Keratinocyte (primary cell): ENCODE results near the gene PEAR1. TPM values are rescaled to one million over a fixed set of nuclear protein-coding genes. Genes with fewer than 3 reads are reported as not detected.

Source experiments
- DNase-seq: peaks from one replicate; pipeline ENCODE4 v3.0.0-alpha.2; 2011; ENCODE audit warnings: low read depth, missing footprints, low spot score
- FAIRE-seq: peaks from 2 replicates; lab custom pipeline; 2011; peaks lifted over from hg19 to GRCh38; lab: Jason Lieb, UNC
- H2AFZ ChIP-seq: 2 replicates; pipeline ENCODE4 v1.6.0; 2012; ENCODE audit warnings: low read length, control low read depth, inconsistent platforms; ENCODE audit not compliant: control insufficient read depth
- H3K27ac ChIP-seq: 2 replicates; pipeline ENCODE4 v1.5.1; 2011; ENCODE audit warnings: low read length; ENCODE audit not compliant: control insufficient read depth, insufficient read depth
- H3K27me3 ChIP-seq: 3 replicates; pipeline ENCODE4 v1.6.0; 2011; ENCODE audit warnings: low read length; ENCODE audit not compliant: control insufficient read depth, insufficient read depth; ENCODE audit errors: extremely low read depth
- H3K36me3 ChIP-seq, 2 experiments: 2 replicates in 1 of 2; 3 replicates in 1 of 2; pipeline ENCODE4 v1.5.1; 2011; ENCODE audit warnings: low read length in 2 of 2, mild to moderate bottlenecking in 1 of 2; ENCODE audit not compliant: control insufficient read depth in 2 of 2, insufficient read depth in 2 of 2; ENCODE audit errors: extremely low read depth in 1 of 2
- H3K4me1 ChIP-seq: 3 replicates; pipeline ENCODE4 v1.5.1; 2011; ENCODE audit warnings: low read length; ENCODE audit not compliant: control insufficient read depth, insufficient read depth; ENCODE audit errors: extremely low read depth
- H3K4me2 ChIP-seq: 3 replicates; pipeline ENCODE4 v1.6.0; 2011; ENCODE audit warnings: low read depth, low read length; ENCODE audit not compliant: control insufficient read depth, insufficient read depth; ENCODE audit errors: extremely low read depth
- H3K4me3 ChIP-seq, 3 experiments: fragments of 200-600 bp in 1 of 3; sonication (generic) in 1 of 3; 2 replicates in 2 of 3; 3 replicates in 1 of 3; pipeline ENCODE4 v1.5.1; 2011 to 2016; ENCODE audit warnings: low read length in 3 of 3, mild to moderate bottlenecking in 3 of 3, control low read depth in 2 of 3, inconsistent platforms in 1 of 3, low read depth in 1 of 3, mixed read lengths in 1 of 3, mixed run types in 1 of 3, moderate library complexity in 1 of 3; ENCODE audit not compliant: control insufficient read depth in 2 of 3, insufficient read depth in 2 of 3; ENCODE audit errors: extremely low read depth in 1 of 3
- H3K79me2 ChIP-seq: 2 replicates; pipeline ENCODE4 v1.6.0; 2012; ENCODE audit warnings: low read length; ENCODE audit not compliant: control insufficient read depth, insufficient read depth
- H3K9ac ChIP-seq: 3 replicates; pipeline ENCODE4 v1.6.0; 2011; ENCODE audit warnings: low read length; ENCODE audit not compliant: control insufficient read depth, insufficient read depth; ENCODE audit errors: extremely low read depth
- H3K9me1 ChIP-seq: 3 replicates; pipeline ENCODE4 v1.6.0; 2011; ENCODE audit warnings: low read length; ENCODE audit not compliant: control insufficient read depth, insufficient read depth; ENCODE audit errors: extremely low read depth
- H3K9me3 ChIP-seq: 2 replicates; pipeline ENCODE4 v1.5.1; 2012; ENCODE audit warnings: low read depth, low read length; ENCODE audit not compliant: control insufficient read depth
- H4K20me1 ChIP-seq: 3 replicates; pipeline ENCODE4 v1.6.0; 2011; ENCODE audit warnings: low read length; ENCODE audit not compliant: control insufficient read depth, insufficient read depth; ENCODE audit errors: extremely low read depth
- CTCF ChIP-seq, 3 experiments: IDR thresholded peaks in 1 of 3; conservative IDR thresholded peaks in 1 of 3; optimal IDR thresholded peaks in 1 of 3; 2 replicates in 2 of 3; 3 replicates in 1 of 3; pipeline versions ENCODE3 to v1.5.1; 2011; ENCODE audit warnings: low read length in 3 of 3, mild to moderate bottlenecking in 3 of 3, moderate library complexity in 2 of 3, control low read depth in 1 of 3, inconsistent platforms in 1 of 3; ENCODE audit not compliant: insufficient read depth in 2 of 3; ENCODE audit errors: extremely low read depth in 1 of 3
- EZH2 ChIP-seq: IDR thresholded peaks from one replicate; pipeline ENCODE4 v1.6.1; 2012; ENCODE audit warnings: inconsistent platforms, mild to moderate bottlenecking, low read length, moderate library complexity
- dilution Hi-C: fragments of 300-500 bp; cut with MboI; formaldehyde crosslinking; loops from one replicate; pipeline ENCODE4 v1.7.0; 2020; ENCODE audit warnings: low sequenced_read_pairs; ENCODE audit not compliant: extremely low pct_ligation_motif_present
- polyA plus RNA-seq, 5 experiments: library from polyadenylated mRNA; depleted of rRNA in 3 of 5; stranded (reverse) in 3 of 5; stranded (forward) in 1 of 5; unstranded in 1 of 5; fragments of >200 nt; gene quantifications; 1 replicate in 1 of 5; 2 replicates in 3 of 5; 3 replicates in 1 of 5; pipeline versions ENCODE4 v1.2.1 to v1.2.3, GENCODE V29; 2011 to 2012; ENCODE audit warnings: missing spikeins in 2 of 5, low read depth in 1 of 5, low replicate concordance in 1 of 5

PEAR1 gene
- polyA plus RNA-seq, 1 donor (not counting 4 experiments of a cell fraction or from before 2014, with no cell fraction given), result 4.2 TPM

GRCh38 chr1:156912310-156912709 lies 18.8 kb downstream of the PEAR1 start:
- no peak overlapping the region for H3K9ac ChIP-seq
- no peak for TF ChIP-seq EZH2
- TF ChIP-seq CTCF (optimal IDR thresholded peaks at IDR 0.05 in 1 of 3, IDR thresholded peaks at IDR 0.05 in 1 of 3, conservative IDR thresholded peaks at IDR 0.05 in 1 of 3; ENCODE audit: extremely low read depth in 1 of 3, insufficient read depth in 2 of 3, low read length in 3 of 3), result no peak
- FAIRE-seq (no peak), DNase-seq (no peak)
- H3K27ac ChIP-seq, result no peak overlapping the region
- dilution Hi-C loops, result no loop called here
- no peak overlapping the region for H2AFZ ChIP-seq
- no peak overlapping the region for H3K4me2 ChIP-seq
- no peaks in the 10 kb centered on the region for H3K79me2 ChIP-seq
- no peaks in the 10 kb centered on the region for H3K9me1 ChIP-seq
- no peaks in the 10 kb centered on the region for H3K9me3 ChIP-seq
- no peaks in the 10 kb centered on the region for H4K20me1 ChIP-seq
- H3K27me3 ChIP-seq, result no peaks in the 10 kb centered on the region
- no peak overlapping the region for H3K4me3 ChIP-seq
- H3K36me3 ChIP-seq, result peaks cover 6 to 23% of the 10 kb centered on the region in 2 experiments
- peaks cover 10% of the 10 kb centered on the region for H3K4me1 ChIP-seq

GRCh38 chr1:156912861-156913808 lies 19.6 kb downstream of the PEAR1 start:
- dilution Hi-C loops, result no loop called here
- peaks cover 6 to 23% of the 10 kb centered on the region in 2 experiments for H3K36me3 ChIP-seq
- H3K4me3 ChIP-seq, result no peak overlapping the region
- H3K79me2 ChIP-seq, result no peaks in the 10 kb centered on the region
- no peak overlapping the region for H2AFZ ChIP-seq
- no peaks in the 10 kb centered on the region for H3K9me1 ChIP-seq
- no peak for DNase-seq
- peak in 1 of 3 experiments; percentile 13 for TF ChIP-seq CTCF (optimal IDR thresholded peaks at IDR 0.05 in 1 of 3, IDR thresholded peaks at IDR 0.05 in 1 of 3, conservative IDR thresholded peaks at IDR 0.05 in 1 of 3; ENCODE audit: extremely low read depth in 1 of 3, insufficient read depth in 2 of 3, low read length in 3 of 3)
- no peak for TF ChIP-seq EZH2
- no peak overlapping the region for H3K9ac ChIP-seq
- no peaks in the 10 kb centered on the region for H4K20me1 ChIP-seq
- no peak overlapping the region for H3K27ac ChIP-seq
- FAIRE-seq, result no peak
- no peaks in the 10 kb centered on the region for H3K27me3 ChIP-seq
- peaks cover 6% of the 10 kb centered on the region for H3K4me1 ChIP-seq
- H3K9me3 ChIP-seq, result no peaks in the 10 kb centered on the region
- no peak overlapping the region for H3K4me2 ChIP-seq
